Ovary (tissue), 9 donors: Measurements from ENCODE around the gene COMMD10. TPM values are rescaled to one million over a fixed set of nuclear protein-coding genes. Genes with fewer than 3 reads are reported as not detected.

Experiments used
- DNase-seq, 5 donors: peaks; one replicate each; pipeline ENCODE4 v3.0.0-alpha.2; 2019 to 2020
- H3K27ac ChIP-seq, 2 donors: fragments of 200-600 bp; one replicate each; pipeline versions ENCODE4 v1.5.1 to v1.8.0; 2019 to 2022
- H3K27me3 ChIP-seq: fragments of 200-600 bp; one replicate; pipeline ENCODE4 v1.8.0; 2022
- H3K36me3 ChIP-seq: fragments of 200-600 bp; sonication (generic); one replicate; pipeline ENCODE4 v1.5.1; 2019
- H3K4me1 ChIP-seq: one replicate; pipeline ENCODE4 v1.8.1; 2013; ENCODE audit warnings: mild to moderate bottlenecking, moderate library complexity; ENCODE audit not compliant: insufficient read depth
- H3K4me3 ChIP-seq: fragments of 200-600 bp; sonication (generic); one replicate; pipeline ENCODE4 v1.5.1; 2017
- H3K9me3 ChIP-seq, 2 donors: fragments of 200-600 bp in 1 of 2; sonication (generic) in 1 of 2; one replicate each; pipeline versions ENCODE4 v1.5.1 to v1.8.1; 2013 to 2019; ENCODE audit warnings: mild to moderate bottlenecking in 1 of 2, moderate library complexity in 1 of 2
- CTCF ChIP-seq, 3 donors: fragments of 450-650 bp in 2 of 3; fragments of 200-600 bp in 1 of 3; IDR thresholded peaks; one replicate each; pipeline versions ENCODE4 v1.5.1 to v1.8.0; 2016 to 2022; ENCODE audit warnings: antibody characterized with exemption in 3 of 3, mild to moderate bottlenecking in 1 of 3
- EP300 ChIP-seq: sonication (generic); formaldehyde crosslinking; IDR thresholded peaks from one replicate; pipeline ENCODE4 v1.6.1; 2017; ENCODE audit warnings: antibody characterized with exemption
- POLR2A ChIP-seq: fragments of 450-650 bp; IDR thresholded peaks from one replicate; pipeline ENCODE4 v1.6.1; 2017; ENCODE audit warnings: antibody characterized with exemption, mild to moderate bottlenecking, moderate library complexity
- WGBS, 3 donors: extraction: QIAGEN DNeasy Blood & Tissue Kit in 1 of 3; methylation state at CpG; one replicate each; pipeline versions ENCODE4 v1.1.5 to v1.1.7; 2013 to 2017; 5-methylcytosine and 5-hydroxymethylcytosine counted together
- intact Hi-C, 4 donors: fragments of 100-400 bp; cut with DNase I; formaldehyde crosslinking; loops; one replicate each; pipeline versions ENCODE4 v1.11.0 to v1.15.1; 2022 to 2023
- polyA plus RNA-seq, 2 donors: library from polyadenylated mRNA; stranded (reverse); fragments of 200-250 nt in 1 of 2; fragments of 350-450 nt in 1 of 2; fragmentation: Illumina TruSeq in 1 of 2; extraction: RNeasy Lipid Tissue Mini Kit (QIAGEN cat#74804) in 1 of 2; gene quantifications; one replicate each; pipeline ENCODE4 v1.2.3, GENCODE V29; 2013 to 2014
- total RNA-seq, 7 donors: library from RNA; depleted of rRNA in 2 of 7; stranded (reverse); fragments of >200 nt in 2 of 7; fragmentation: NEBNext Ultra II Directional in 3 of 7; extraction: Animal tissue kit (Norgen Biotek cat#: 25700) in 3 of 7; gene quantifications; one replicate each; pipeline versions ENCODE4 v1.1.0 to v1.2.4, GENCODE V29; 2016 to 2023
- donor health status: DM: no; HTN: no; CAD: no; lungs with moderate emphysema.
- donor health status: DM: no; HTN: no; CAD: no.
- donor health status: Bipolar disorder and iron deficiency.
- donor health status: DM: yes; HTN: yes; CAD: no.
- donor health status: DM: no; HTN: no; CAD: no.
- donor health status: DM: yes; HTN: yes; CAD: no.

COMMD10 gene
- total and polyA plus RNA-seq, 9 donors: 19.6 to 45.9 (median 26.2) TPM

GRCh38 chr5:116071211-116071610, 13.6 kb upstream of the COMMD10 start:
- intact Hi-C loops: loop anchor here in 1 of 4 donors (5.0 kb wide), 1 partner anchor 184 kb away; no protein-coding TSS in a partner anchor
- Histone ChIP-seq H3K36me3 (no peaks in the 10 kb centered on the region), H3K27ac (no peak overlapping the region), H3K4me3 (no peak overlapping the region), H3K27me3 (no peaks in the 10 kb centered on the region), H3K9me3 (no peaks in the 10 kb centered on the region), H3K4me1 (no peaks in the 10 kb centered on the region)
- no peak for DNase-seq
- WGBS, 3 donors: 93 to 98% (median 98%) methylated on average over 1 of the region's 1 CpG
- TF ChIP-seq CTCF (IDR thresholded peaks at IDR 0.05) (no peak), EP300 (no peak), POLR2A (no peak)

GRCh38 chr5:116075191-116075831, 9.5 kb upstream of the COMMD10 start:
- H3K36me3 ChIP-seq: no peaks in the 10 kb centered on the region
- no peak overlapping the region for H3K4me3 ChIP-seq
- intact Hi-C loops: no loop called here
- H3K4me1 ChIP-seq: no peaks in the 10 kb centered on the region
- WGBS, 3 donors: 53 to 59% (median 58%) methylated on average over 6 of the region's 6 CpGs
- no peak for DNase-seq
- TF ChIP-seq EP300 (no peak), POLR2A (no peak), CTCF (IDR thresholded peaks at IDR 0.05) (no peak)
- no peaks in the 10 kb centered on the region for H3K27me3 ChIP-seq
- no peaks in the 10 kb centered on the region for H3K9me3 ChIP-seq
- H3K27ac ChIP-seq: no peak overlapping the region

GRCh38 chr5:116076496-116076895, 8.3 kb upstream of the COMMD10 start:
- Histone ChIP-seq H3K4me1 (no peaks in the 10 kb centered on the region), H3K9me3 (no peaks in the 10 kb centered on the region), H3K36me3 (no peaks in the 10 kb centered on the region), H3K27me3 (no peaks in the 10 kb centered on the region), H3K27ac (no peak overlapping the region), H3K4me3 (no peak overlapping the region)
- WGBS, 3 donors: 78 to 96% (median 86%) methylated on average over 1 of the region's 1 CpG
- intact Hi-C loops: no loop called here
- no peak for TF ChIP-seq EP300
- no peak for TF ChIP-seq POLR2A
- no peak for TF ChIP-seq CTCF (IDR thresholded peaks at IDR 0.05)
- DNase-seq: no peak

DNA sequence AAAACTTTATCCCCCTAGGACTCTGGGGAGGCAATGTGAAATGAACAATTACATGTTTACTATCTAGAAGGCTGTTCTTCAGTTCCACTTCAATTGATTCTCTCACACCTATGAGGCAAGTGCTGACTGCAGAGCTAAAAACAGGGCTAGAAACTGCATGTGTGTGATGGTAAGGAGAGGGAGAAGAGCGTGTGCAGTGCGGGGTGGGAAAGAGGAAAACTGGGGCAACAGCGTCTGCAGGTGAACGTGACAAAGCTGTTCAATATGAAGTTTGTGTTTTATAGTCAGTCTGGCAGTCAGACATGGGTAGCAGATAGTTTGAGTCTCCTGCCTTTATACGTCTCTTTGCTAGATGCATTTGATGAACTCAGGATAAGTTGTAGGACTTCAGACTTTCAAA, 6.6 kb upstream of the COMMD10 start:
- Histone ChIP-seq H3K27me3 (no peaks in the 10 kb centered on the region), H3K27ac (no peak overlapping the region), H3K36me3 (no peaks in the 10 kb centered on the region), H3K4me3 (no peak overlapping the region), H3K9me3 (no peaks in the 10 kb centered on the region), H3K4me1 (no peaks in the 10 kb centered on the region)
- DNase-seq: no peak
- TF ChIP-seq POLR2A (no peak), CTCF (IDR thresholded peaks at IDR 0.05) (no peak), EP300 (no peak)
- 81 to 86% (median 86%) methylated on average over 5 of the region's 5 CpGs for WGBS, 3 donors
- intact Hi-C loops: no loop called here
